Tibial nerve (tissue), 3 donors: ENCODE results near the gene FOLR2.

Experiments used
- CTCF ChIP-seq, 5 experiments: fragments of 200-600 bp in 3 of 5; fragments of 450-650 bp in 2 of 5; sonication (generic) in 3 of 5; IDR thresholded peaks; one replicate each; pipeline ENCODE4 v1.5.1; 2016 to 2019; ENCODE audit warnings: antibody characterized with exemption in 5 of 5, mild to moderate bottlenecking in 3 of 5, moderate library complexity in 2 of 5
- POLR2A ChIP-seq, 2 donors: fragments of 450-650 bp; IDR thresholded peaks; one replicate each; pipeline ENCODE4 v1.6.1; 2017; ENCODE audit warnings: antibody characterized with exemption in 2 of 2, mild to moderate bottlenecking in 2 of 2, moderate library complexity in 2 of 2

- TF ChIP-seq POLR2A (IDR thresholded peaks at IDR 0.05), result no peak
- TF ChIP-seq CTCF (IDR thresholded peaks at IDR 0.05), result no peak
These were observed 27.4 kb downstream of the FOLR2 start, which contains the start of gene PHOX2A for GRCh38 chr11:72244060-72244360.
